HEK293 (cell line): ENCODE data around the gene GPR157.

ENCODE experiments used
- CTCF ChIA-PET: fragments of 350-600 bp; formaldehyde crosslinking; extraction: SDS; loops from one replicate; lab custom pipeline; 2021; ENCODE audit warnings: antibody characterized with exemption; lab: Yijun Ruan, JAX
- POLR2A ChIA-PET: fragments of 300-600 bp; formaldehyde crosslinking; extraction: SDS; loops from one replicate; lab custom pipeline; 2020; ENCODE audit warnings: antibody characterized with exemption, inconsistent platforms; lab: Yijun Ruan, JAX
- H3K27ac ChIP-seq: fragments of 200-500 bp; sonication (Bioruptor generic); 2 replicates; pipeline ENCODE4 v1.5.1; 2014; ENCODE audit warnings: low read depth, low read length, control low read depth, inconsistent platforms; ENCODE audit errors: extremely low read depth
- H3K36me3 ChIP-seq, 2 experiments: fragments of 200-500 bp in 1 of 2; sonication (Bioruptor generic) in 1 of 2; 1 replicate in 1 of 2; 2 replicates in 1 of 2; pipeline ENCODE4 v1.5.1; 2014 to 2017; ENCODE audit warnings: inconsistent platforms in 2 of 2, low read length in 2 of 2; ENCODE audit not compliant: control insufficient read depth in 2 of 2, insufficient read depth in 1 of 2
- H3K4me1 ChIP-seq: fragments of 200-500 bp; sonication (Bioruptor generic); 2 replicates; pipeline ENCODE4 v1.5.1; 2014; ENCODE audit warnings: mild to moderate bottlenecking, low read length, inconsistent platforms; ENCODE audit not compliant: control insufficient read depth, insufficient read depth
- H3K4me3 ChIP-seq: 2 replicates; pipeline ENCODE4 v1.5.1; 2011; ENCODE audit warnings: low read depth, mild to moderate bottlenecking, control low read depth, low read length, moderate library complexity
- H3K9me3 ChIP-seq: fragments of 200-500 bp; sonication (Bioruptor generic); 2 replicates; pipeline ENCODE4 v1.5.1; 2014; ENCODE audit warnings: low read depth, low read length, inconsistent platforms; ENCODE audit not compliant: control insufficient read depth, insufficient read depth
- KLF10 ChIP-seq: fragments of 450-650 bp; IDR thresholded peaks from 2 replicates; pipeline ENCODE4 v1.5.1; 2018; ENCODE audit warnings: missing biosample characterization, mild to moderate bottlenecking, missing genetic modification characterization
- OVOL3 ChIP-seq: fragments of 450-650 bp; formaldehyde crosslinking; IDR thresholded peaks from 2 replicates; pipeline ENCODE4 v1.5.1; 2016; ENCODE audit warnings: missing biosample characterization, missing genetic modification characterization
- SCRT2 ChIP-seq: fragments of 450-650 bp; formaldehyde crosslinking; IDR thresholded peaks from 2 replicates; pipeline ENCODE4 v1.5.1; 2016; ENCODE audit warnings: missing biosample characterization, missing genetic modification characterization
- SETDB1 ChIP-seq: IDR thresholded peaks from one replicate; pipeline ENCODE4 v1.6.1; 2017; ENCODE audit warnings: mild to moderate bottlenecking, low read length, moderate library complexity, mixed read lengths; ENCODE audit not compliant: insufficient read length
- ZBTB17 ChIP-seq: fragments of 450-650 bp; formaldehyde crosslinking; IDR thresholded peaks from 2 replicates; pipeline ENCODE4 v1.5.1; 2016; ENCODE audit warnings: missing biosample characterization, missing genetic modification characterization
- ZIC2 ChIP-seq: fragments of 450-650 bp; formaldehyde crosslinking; IDR thresholded peaks from 2 replicates; pipeline ENCODE4 v1.5.1; 2016; ENCODE audit warnings: missing biosample characterization, missing genetic modification characterization
- ZNF274 ChIP-seq, 2 experiments: fragments of 200-500 bp in 1 of 2; fragments of 450-650 bp in 1 of 2; sonication (Bioruptor generic) in 1 of 2; formaldehyde crosslinking in 1 of 2; IDR thresholded peaks; 2 replicates each; pipeline versions ENCODE4 v1.5.1 to v1.6.1; 2014 to 2016; ENCODE audit warnings: borderline replicate concordance in 1 of 2, inconsistent platforms in 1 of 2, low read length in 1 of 2, missing biosample characterization in 1 of 2, missing genetic modification characterization in 1 of 2
- ZNF311 ChIP-seq: fragments of 450-650 bp; formaldehyde crosslinking; IDR thresholded peaks from 2 replicates; pipeline ENCODE4 v1.5.1; 2017; ENCODE audit warnings: missing biosample characterization, missing genetic modification characterization, borderline replicate concordance
- ZNF416 ChIP-seq: fragments of 450-650 bp; formaldehyde crosslinking; IDR thresholded peaks from 2 replicates; pipeline ENCODE4 v1.5.1; 2016; ENCODE audit warnings: missing biosample characterization, missing genetic modification characterization
- ZNF510 ChIP-seq: fragments of 450-650 bp; formaldehyde crosslinking; IDR thresholded peaks from 2 replicates; pipeline ENCODE4 v1.5.1; 2018; ENCODE audit warnings: mild to moderate bottlenecking, missing genetic modification characterization, missing biosample characterization; ENCODE audit not compliant: insufficient replicate concordance
- ZNF521 ChIP-seq: fragments of 450-650 bp; formaldehyde crosslinking; IDR thresholded peaks from 2 replicates; pipeline ENCODE4 v1.5.1; 2017; ENCODE audit warnings: missing biosample characterization, mild to moderate bottlenecking, missing genetic modification characterization
- ZNF624 ChIP-seq: fragments of 450-650 bp; formaldehyde crosslinking; IDR thresholded peaks from 2 replicates; pipeline ENCODE4 v1.5.1; 2017; ENCODE audit warnings: missing biosample characterization, missing genetic modification characterization
- ZNF654 ChIP-seq: fragments of 450-650 bp; formaldehyde crosslinking; IDR thresholded peaks from 2 replicates; pipeline ENCODE4 v1.5.1; 2016; ENCODE audit warnings: low read depth, missing biosample characterization, missing genetic modification characterization
- ZSCAN23 ChIP-seq: fragments of 450-650 bp; formaldehyde crosslinking; IDR thresholded peaks from 2 replicates; pipeline ENCODE4 v1.5.1; 2016; ENCODE audit warnings: missing biosample characterization, missing genetic modification characterization
- TF ChIP-seq, protein P1 (sequence below): fragments of 450-650 bp; formaldehyde crosslinking; IDR thresholded peaks from 2 replicates; pipeline ENCODE4 v1.5.1; 2017; ENCODE audit warnings: missing biosample characterization, missing genetic modification characterization
- TF ChIP-seq, protein P2 (sequence below): fragments of 450-650 bp; formaldehyde crosslinking; IDR thresholded peaks from 2 replicates; pipeline ENCODE4 v1.5.1; 2016; ENCODE audit warnings: missing biosample characterization, missing genetic modification characterization
- TF ChIP-seq, protein P3 (sequence below): fragments of 450-650 bp; formaldehyde crosslinking; IDR thresholded peaks from 2 replicates; pipeline ENCODE4 v1.5.1; 2017; ENCODE audit warnings: missing biosample characterization, missing genetic modification characterization
- TF ChIP-seq, protein P4 (sequence below): fragments of 450-650 bp; formaldehyde crosslinking; IDR thresholded peaks from 2 replicates; pipeline ENCODE4 v1.5.1; 2016; ENCODE audit warnings: missing biosample characterization, missing genetic modification characterization
- TF ChIP-seq, protein P5 (sequence below): IDR thresholded peaks from 2 replicates; pipeline ENCODE4 v1.6.1; 2011; ENCODE audit warnings: mild to moderate bottlenecking, low read depth, low read length, borderline replicate concordance

Gene GPR157

DNA sequence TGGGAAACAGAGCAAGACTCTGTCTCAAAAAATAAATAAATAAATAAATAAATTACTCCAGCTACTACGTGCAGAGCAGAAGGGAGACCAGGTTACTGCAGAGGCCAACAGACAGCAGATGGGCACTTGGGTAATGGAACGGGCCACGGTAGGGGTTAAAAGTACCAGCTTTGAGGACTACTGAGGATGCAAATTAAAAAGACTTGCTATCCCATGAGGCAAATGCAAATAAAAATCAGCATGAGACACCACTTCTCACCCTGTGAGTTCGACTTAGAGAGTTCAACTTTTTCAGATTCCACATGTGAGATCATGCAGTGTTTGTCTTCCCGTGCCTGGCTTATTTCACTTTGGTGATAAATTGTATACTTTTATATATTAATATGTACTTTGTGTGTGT lies 66.1 kb downstream of the GPR157 start:
- H3K27ac ChIP-seq, result no peak overlapping the region
- no peaks in the 10 kb centered on the region for H3K9me3 ChIP-seq
- POLR2A ChIA-PET, result no interaction called here
- H3K4me3 ChIP-seq, result no peak overlapping the region
- H3K36me3 ChIP-seq, result no peaks in the 10 kb centered on the region
- CTCF ChIA-PET, result interaction anchor here (2.2 kb wide), 1 partner anchor 58 kb away, joined by 7 read pairs; no protein-coding TSS in a partner anchor
- TF ChIP-seq ZIC2 (tag by site-specific recombination) (peak; percentile 66; the same call in 1 of the 2 replicates), KLF10 (no peak)
- no peaks in the 10 kb centered on the region for H3K4me1 ChIP-seq

DNA sequence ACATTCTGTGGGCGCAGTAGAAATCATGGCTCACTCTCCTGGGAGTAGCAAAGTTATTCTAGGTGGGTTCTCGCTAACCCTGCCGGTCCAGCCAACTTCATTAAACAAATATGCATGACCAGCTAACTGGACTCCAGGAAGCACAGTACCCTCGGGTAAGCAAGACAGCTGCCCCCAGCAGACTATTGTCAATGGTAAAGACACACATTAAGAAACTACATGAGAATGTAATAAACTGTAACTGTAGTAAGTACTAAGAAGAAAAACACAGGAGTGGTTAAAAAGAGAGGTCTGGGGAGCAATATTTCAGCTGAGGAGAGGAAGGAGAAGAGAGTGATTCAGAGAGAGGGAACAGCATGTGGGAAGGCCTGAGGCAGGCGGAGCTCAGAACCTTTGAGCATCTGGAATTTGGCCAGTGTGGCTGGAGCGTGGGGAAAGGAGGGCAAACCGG lies 66.9 kb downstream of the GPR157 start:
- CTCF ChIA-PET, result interaction anchor here (0.8 to 2.2 kb wide), 2 partner anchors 57 to 75 kb away, joined by 5 to 7 read pairs; no protein-coding TSS in a partner anchor
- POLR2A ChIA-PET, result no interaction called here
- no peaks in the 10 kb centered on the region for H3K36me3 ChIP-seq
- TF ChIP-seq, protein P1, sequence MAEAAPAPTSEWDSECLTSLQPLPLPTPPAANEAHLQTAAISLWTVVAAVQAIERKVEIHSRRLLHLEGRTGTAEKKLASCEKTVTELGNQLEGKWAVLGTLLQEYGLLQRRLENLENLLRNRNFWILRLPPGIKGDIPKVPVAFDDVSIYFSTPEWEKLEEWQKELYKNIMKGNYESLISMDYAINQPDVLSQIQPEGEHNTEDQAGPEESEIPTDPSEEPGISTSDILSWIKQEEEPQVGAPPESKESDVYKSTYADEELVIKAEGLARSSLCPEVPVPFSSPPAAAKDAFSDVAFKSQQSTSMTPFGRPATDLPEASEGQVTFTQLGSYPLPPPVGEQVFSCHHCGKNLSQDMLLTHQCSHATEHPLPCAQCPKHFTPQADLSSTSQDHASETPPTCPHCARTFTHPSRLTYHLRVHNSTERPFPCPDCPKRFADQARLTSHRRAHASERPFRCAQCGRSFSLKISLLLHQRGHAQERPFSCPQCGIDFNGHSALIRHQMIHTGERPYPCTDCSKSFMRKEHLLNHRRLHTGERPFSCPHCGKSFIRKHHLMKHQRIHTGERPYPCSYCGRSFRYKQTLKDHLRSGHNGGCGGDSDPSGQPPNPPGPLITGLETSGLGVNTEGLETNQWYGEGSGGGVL (tag by site-specific recombination), result no peak
- TF ChIP-seq, protein P2, sequence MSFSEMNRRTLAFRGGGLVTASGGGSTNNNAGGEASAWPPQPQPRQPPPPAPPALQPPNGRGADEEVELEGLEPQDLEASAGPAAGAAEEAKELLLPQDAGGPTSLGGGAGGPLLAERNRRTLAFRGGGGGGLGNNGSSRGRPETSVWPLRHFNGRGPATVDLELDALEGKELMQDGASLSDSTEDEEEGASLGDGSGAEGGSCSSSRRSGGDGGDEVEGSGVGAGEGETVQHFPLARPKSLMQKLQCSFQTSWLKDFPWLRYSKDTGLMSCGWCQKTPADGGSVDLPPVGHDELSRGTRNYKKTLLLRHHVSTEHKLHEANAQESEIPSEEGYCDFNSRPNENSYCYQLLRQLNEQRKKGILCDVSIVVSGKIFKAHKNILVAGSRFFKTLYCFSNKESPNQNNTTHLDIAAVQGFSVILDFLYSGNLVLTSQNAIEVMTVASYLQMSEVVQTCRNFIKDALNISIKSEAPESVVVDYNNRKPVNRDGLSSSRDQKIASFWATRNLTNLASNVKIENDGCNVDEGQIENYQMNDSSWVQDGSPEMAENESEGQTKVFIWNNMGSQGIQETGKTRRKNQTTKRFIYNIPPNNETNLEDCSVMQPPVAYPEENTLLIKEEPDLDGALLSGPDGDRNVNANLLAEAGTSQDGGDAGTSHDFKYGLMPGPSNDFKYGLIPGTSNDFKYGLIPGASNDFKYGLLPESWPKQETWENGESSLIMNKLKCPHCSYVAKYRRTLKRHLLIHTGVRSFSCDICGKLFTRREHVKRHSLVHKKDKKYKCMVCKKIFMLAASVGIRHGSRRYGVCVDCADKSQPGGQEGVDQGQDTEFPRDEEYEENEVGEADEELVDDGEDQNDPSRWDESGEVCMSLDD (tag by site-specific recombination), result no peak
- 0 out of 2 replicates have a peak, but pooled peaks have one; percentile 15 for TF ChIP-seq ZBTB17 (tag by site-specific recombination)
- TF ChIP-seq OVOL3 (tag by site-specific recombination), result no peak
- TF ChIP-seq, all 188 proteins: peak for 1
- no peak overlapping the region for H3K27ac ChIP-seq
- no peak overlapping the region for H3K4me3 ChIP-seq
- no peaks in the 10 kb centered on the region for H3K4me1 ChIP-seq
- H3K9me3 ChIP-seq, result no peaks in the 10 kb centered on the region

DNA sequence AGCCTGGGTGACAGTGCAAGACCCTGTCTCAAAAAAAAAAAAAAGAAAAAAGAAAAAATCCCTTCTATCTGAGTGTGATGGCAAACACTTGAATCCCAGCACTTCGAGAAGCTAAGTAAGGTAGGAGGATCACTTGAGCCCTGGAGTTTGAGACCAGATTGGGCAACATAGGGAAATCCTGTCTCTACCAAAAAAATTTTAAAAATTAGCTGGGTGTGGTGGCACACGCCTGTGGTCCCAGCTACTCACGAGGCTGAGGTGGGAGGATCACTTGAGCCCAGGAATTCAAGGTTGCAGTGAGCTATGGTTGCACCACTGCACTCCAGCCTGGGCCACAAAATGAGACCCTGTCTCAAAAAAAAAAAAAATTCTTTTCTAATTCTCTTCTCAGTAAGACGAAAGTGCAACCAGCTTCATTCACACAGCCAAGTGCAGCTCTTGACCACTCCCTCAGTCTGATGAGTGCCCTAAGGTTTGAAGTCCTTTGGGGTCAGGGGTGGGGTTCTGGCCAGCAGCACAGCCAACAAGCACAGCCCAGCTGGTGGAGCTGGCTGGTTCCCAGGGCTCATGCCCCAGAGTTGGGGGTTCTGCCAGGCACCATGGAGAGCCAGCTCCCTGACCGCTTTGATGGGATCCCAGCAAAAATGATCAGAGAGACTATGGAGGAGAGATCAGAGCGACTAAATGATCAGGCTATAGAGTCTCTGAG lies 67.5 kb downstream of the GPR157 start:
- Histone ChIP-seq H3K4me3 (no peak overlapping the region), H3K36me3 (no peaks in the 10 kb centered on the region), H3K4me1 (no peaks in the 10 kb centered on the region), H3K27ac (no peak overlapping the region), H3K9me3 (no peaks in the 10 kb centered on the region)
- ChIA-PET CTCF (interaction anchor here (0.7 to 2.2 kb wide), 3 partner anchors 56 to 134 kb away, joined by 3 to 7 read pairs (median 5); no protein-coding TSS in a partner anchor), POLR2A (no interaction called here)
- TF ChIP-seq ZSCAN23 (tag by site-specific recombination), result no peak
- no peak for TF ChIP-seq SETDB1
- no peak for TF ChIP-seq ZNF654 (tag by site-specific recombination)
- no peak for TF ChIP-seq SCRT2 (tag by site-specific recombination)
- TF ChIP-seq ZNF416 (tag by site-specific recombination), result no peak
- no peak for TF ChIP-seq ZNF521 (tag by site-specific recombination)
- TF ChIP-seq ZNF274 (IDR thresholded peaks at IDR 0.05; ENCODE audit: low read length), result no peak
- no peak for TF ChIP-seq ZNF274 (tag by site-specific recombination; IDR thresholded peaks at IDR 0.05; ENCODE audit: borderline replicate concordance)
- TF ChIP-seq, protein P3, sequence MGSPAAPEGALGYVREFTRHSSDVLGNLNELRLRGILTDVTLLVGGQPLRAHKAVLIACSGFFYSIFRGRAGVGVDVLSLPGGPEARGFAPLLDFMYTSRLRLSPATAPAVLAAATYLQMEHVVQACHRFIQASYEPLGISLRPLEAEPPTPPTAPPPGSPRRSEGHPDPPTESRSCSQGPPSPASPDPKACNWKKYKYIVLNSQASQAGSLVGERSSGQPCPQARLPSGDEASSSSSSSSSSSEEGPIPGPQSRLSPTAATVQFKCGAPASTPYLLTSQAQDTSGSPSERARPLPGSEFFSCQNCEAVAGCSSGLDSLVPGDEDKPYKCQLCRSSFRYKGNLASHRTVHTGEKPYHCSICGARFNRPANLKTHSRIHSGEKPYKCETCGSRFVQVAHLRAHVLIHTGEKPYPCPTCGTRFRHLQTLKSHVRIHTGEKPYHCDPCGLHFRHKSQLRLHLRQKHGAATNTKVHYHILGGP (tag by site-specific recombination), result no peak
- TF ChIP-seq, protein P4, sequence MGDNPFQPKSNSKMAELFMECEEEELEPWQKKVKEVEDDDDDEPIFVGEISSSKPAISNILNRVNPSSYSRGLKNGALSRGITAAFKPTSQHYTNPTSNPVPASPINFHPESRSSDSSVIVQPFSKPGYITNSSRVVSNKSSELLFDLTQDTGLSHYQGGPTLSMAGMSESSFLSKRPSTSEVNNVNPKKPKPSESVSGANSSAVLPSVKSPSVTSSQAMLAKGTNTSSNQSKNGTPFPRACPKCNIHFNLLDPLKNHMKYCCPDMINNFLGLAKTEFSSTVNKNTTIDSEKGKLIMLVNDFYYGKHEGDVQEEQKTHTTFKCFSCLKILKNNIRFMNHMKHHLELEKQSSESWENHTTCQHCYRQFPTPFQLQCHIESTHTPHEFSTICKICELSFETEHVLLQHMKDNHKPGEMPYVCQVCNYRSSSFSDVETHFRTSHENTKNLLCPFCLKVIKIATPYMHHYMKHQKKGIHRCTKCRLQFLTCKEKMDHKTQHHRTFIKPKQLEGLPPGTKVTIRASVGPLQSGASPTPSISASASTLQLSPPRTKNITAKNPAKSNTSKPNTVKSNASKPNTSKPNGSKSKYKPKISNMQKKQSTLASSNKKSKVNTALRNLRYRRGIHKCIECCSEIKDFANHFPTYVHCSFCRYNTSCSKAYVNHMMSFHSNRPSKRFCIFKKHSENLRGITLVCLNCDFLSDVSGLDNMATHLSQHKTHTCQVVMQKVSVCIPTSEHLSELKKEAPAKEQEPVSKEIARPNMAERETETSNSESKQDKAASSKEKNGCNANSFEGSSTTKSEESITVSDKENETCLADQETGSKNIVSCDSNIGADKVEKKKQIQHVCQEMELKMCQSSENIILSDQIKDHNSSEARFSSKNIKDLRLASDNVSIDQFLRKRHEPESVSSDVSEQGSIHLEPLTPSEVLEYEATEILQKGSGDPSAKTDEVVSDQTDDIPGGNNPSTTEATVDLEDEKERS (tag by site-specific recombination), result no peak
- no peak for TF ChIP-seq ZNF510 (tag by site-specific recombination)
- TF ChIP-seq ZNF311, result no peak
- no peak for TF ChIP-seq ZNF624 (tag by site-specific recombination)
- TF ChIP-seq, protein P5, sequence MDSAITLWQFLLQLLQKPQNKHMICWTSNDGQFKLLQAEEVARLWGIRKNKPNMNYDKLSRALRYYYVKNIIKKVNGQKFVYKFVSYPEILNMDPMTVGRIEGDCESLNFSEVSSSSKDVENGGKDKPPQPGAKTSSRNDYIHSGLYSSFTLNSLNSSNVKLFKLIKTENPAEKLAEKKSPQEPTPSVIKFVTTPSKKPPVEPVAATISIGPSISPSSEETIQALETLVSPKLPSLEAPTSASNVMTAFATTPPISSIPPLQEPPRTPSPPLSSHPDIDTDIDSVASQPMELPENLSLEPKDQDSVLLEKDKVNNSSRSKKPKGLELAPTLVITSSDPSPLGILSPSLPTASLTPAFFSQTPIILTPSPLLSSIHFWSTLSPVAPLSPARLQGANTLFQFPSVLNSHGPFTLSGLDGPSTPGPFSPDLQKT, result no peak
